Kidney (tissue), 14 donors: ENCODE data around the gene NEURL1. TPM values are rescaled to one million over a fixed set of nuclear protein-coding genes. Genes with fewer than 3 reads are reported as not detected.

Experiments used
- DNase-seq, 5 donors: peaks; one replicate each; pipeline ENCODE4 v3.0.0-alpha.2; 2013 to 2020
- FAIRE-seq: peaks from 2 replicates; lab custom pipeline; 2012; peaks lifted over from hg19 to GRCh38; lab: Jason Lieb, UNC
- H3K27ac ChIP-seq, 2 donors: one replicate each; pipeline ENCODE4 v1.7.0; 2013; ENCODE audit warnings: low read depth in 2 of 2, low read length in 2 of 2, inconsistent platforms in 1 of 2
- H3K27me3 ChIP-seq: one replicate; pipeline ENCODE4 v1.7.1; 2013; ENCODE audit warnings: low read length, inconsistent platforms; ENCODE audit not compliant: control insufficient read depth, insufficient read depth
- H3K36me3 ChIP-seq, 3 donors: one replicate each; pipeline versions ENCODE4 v1.7.0 to v1.7.1; 2013; ENCODE audit warnings: low read length in 3 of 3, control low read depth in 1 of 3, inconsistent platforms in 1 of 3; ENCODE audit not compliant: insufficient read depth in 3 of 3, control insufficient read depth in 2 of 3
- H3K4me1 ChIP-seq, 3 donors: one replicate each; pipeline versions ENCODE4 v1.7.0 to v1.7.1; 2013; ENCODE audit warnings: low read length in 3 of 3, inconsistent platforms in 1 of 3, low read depth in 1 of 3; ENCODE audit not compliant: control insufficient read depth in 2 of 3, insufficient read depth in 2 of 3
- H3K4me3 ChIP-seq, 3 donors: one replicate each; pipeline versions ENCODE4 v1.7.0 to v1.8.1; 2013; ENCODE audit warnings: low read length in 3 of 3, control low read depth in 1 of 3, inconsistent platforms in 1 of 3
- H3K9ac ChIP-seq, 3 donors: one replicate each; pipeline versions ENCODE4 v1.7.0 to v1.7.1; 2013; ENCODE audit warnings: low read length in 3 of 3, control low read depth in 1 of 3, inconsistent platforms in 1 of 3
- H3K9me3 ChIP-seq, 3 donors: one replicate each; pipeline versions ENCODE4 v1.7.0 to v1.7.1; 2013; ENCODE audit warnings: low read length in 3 of 3, control low read depth in 1 of 3, inconsistent platforms in 1 of 3; ENCODE audit not compliant: control insufficient read depth in 2 of 3, insufficient read depth in 1 of 3
- intact Hi-C: fragments of 100-400 bp; cut with DNase I; formaldehyde crosslinking; loops from one replicate; pipeline ENCODE4 v1.11.1; 2022
- polyA plus RNA-seq: library from polyadenylated mRNA; stranded (reverse); fragments of 350-450 nt; fragmentation: Illumina TruSeq; extraction: RNeasy Lipid Tissue Mini Kit (QIAGEN cat#74804); gene quantifications from one replicate; pipeline ENCODE4 v1.2.3, GENCODE V29; 2014; ENCODE audit warnings: low read depth, low replicate concordance; ENCODE audit not compliant: insufficient read depth
- total RNA-seq: library from RNA; stranded (reverse); fragmentation: NEBNext Ultra II Directional; extraction: Animal tissue kit (Norgen Biotek cat#: 25700); gene quantifications from one replicate; pipeline ENCODE4 v1.2.1, GENCODE V29; 2021
- TF ChIP-seq, protein P1 (sequence below): IDR thresholded peaks from 3 replicates; pipeline ENCODE4 v1.5.1; 2012; ENCODE audit warnings: mild to moderate bottlenecking, moderate library complexity, borderline replicate concordance; ENCODE audit not compliant: insufficient read depth; ENCODE audit errors: extremely low read depth
- donor health status: control.
- donor health status: control.
- donor health status: control.
- donor health status: control.
- donor health status: control.
- donor health status: DM: yes; HTN: yes; CAD: no.
- donor health status: Normal renal cell carcinoma (clear cell type).

The NEURL1 gene
- total and polyA plus RNA-seq, 2 donors from 2014 or later, result 1.2 TPM

DNA sequence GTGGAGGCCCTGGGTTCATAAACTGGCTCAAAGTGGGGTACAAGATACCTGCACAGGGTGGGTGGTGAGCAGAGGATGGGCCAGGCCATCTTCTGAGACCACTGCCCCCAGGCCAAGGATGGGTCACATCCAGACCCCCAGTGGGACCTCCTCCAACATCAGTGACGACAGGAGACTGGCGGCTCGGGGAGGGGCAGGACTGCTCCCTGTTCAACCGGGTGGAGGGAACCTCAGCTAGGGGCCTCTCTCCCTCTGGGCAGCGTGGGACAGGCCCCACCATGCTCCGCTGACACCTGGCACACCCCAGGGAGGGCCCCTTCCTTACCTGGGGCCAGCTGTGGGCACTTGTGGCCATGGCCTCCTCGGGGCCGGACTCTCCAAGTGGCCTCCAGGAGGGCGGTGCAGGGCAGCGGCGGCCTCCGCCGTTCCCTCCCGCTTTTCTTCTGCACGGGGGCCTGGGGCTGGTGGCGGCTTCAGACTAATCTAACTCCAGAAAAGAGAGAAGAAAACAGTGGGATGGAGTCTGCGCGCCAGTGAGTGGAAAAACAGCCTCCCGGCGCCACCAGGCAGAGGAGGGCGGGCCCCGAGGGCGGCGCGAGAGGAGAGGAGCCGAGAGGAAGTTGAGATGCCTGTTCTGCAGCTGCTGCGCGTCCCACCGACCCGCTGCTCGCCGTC lies 41.5 kb upstream of the NEURL1 start, which contains the start of gene CALHM2:
Gene CALHM2 (minus strand): TSS at position 540 of the 675 bp plus-strand sequence. CDS start 2,429 bp downstream, outside the sequence.
- no peak for FAIRE-seq
- H3K9ac ChIP-seq, result peak within 1 kb of the TSS; percentile 16 to 58 (median 17)

DNA sequence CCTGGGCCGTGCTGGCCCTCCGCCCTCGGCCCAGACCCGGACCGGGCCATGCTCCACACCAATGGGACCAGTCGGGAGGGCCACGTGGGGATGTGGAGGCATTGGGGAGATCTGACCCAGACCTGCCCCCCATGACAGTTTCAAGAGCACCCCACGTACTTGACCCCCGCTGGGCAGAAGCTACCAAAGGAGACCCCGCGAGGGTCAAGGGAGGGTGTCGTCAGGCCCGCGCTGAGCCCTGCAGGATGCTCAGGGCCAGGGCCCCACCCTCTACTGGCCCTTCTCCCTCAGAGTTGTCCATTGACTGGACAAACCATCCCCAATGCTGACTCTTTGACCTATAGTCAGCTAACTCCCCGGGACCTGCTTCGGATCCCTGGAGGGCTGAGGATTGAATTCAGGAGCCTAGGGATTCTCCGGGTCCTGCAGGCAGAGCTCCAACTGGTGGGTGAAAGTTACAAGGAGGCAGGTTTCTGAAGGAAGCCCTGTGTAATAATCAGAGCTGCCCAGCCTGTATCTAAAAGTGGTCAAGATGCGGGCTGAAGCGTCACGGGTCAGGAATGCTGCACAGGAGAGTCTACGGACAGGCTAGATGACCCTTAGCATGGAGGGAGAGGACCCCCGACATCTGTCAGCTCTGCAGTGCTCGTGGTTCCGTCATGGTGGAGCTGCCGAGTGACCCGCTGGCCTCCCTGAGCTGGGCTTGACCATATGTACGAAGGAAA lies 40.8 kb upstream of the NEURL1 start:
- Histone ChIP-seq H3K9ac (peak overlapping the region in 2 of 3 donors; percentile 17 to 46), H3K4me1 (peaks cover 0 to 22% (median 0%) of the 10 kb centered on the region in 3 donors), H3K9me3 (no peaks in the 10 kb centered on the region), H3K27me3 (no peaks in the 10 kb centered on the region), H3K4me3 (peak overlapping the region; percentile 19 to 71 (median 33)), H3K27ac (peak overlapping the region in 1 of 2 donors; percentile 57), H3K36me3 (peaks cover 0 to under 1% (median 0%) of the 10 kb centered on the region in 3 donors)
- intact Hi-C loops, result no loop called here
- peak in 3 of 5 donors; percentile 3 to 80 (median 10) for DNase-seq
- FAIRE-seq, result no peak
- TF ChIP-seq, protein P1, sequence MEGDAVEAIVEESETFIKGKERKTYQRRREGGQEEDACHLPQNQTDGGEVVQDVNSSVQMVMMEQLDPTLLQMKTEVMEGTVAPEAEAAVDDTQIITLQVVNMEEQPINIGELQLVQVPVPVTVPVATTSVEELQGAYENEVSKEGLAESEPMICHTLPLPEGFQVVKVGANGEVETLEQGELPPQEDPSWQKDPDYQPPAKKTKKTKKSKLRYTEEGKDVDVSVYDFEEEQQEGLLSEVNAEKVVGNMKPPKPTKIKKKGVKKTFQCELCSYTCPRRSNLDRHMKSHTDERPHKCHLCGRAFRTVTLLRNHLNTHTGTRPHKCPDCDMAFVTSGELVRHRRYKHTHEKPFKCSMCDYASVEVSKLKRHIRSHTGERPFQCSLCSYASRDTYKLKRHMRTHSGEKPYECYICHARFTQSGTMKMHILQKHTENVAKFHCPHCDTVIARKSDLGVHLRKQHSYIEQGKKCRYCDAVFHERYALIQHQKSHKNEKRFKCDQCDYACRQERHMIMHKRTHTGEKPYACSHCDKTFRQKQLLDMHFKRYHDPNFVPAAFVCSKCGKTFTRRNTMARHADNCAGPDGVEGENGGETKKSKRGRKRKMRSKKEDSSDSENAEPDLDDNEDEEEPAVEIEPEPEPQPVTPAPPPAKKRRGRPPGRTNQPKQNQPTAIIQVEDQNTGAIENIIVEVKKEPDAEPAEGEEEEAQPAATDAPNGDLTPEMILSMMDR, result no peak

More for the DNA sequence above, 41.5 kb upstream of the NEURL1 start, which contains the start of gene CALHM2:
- Histone ChIP-seq H3K9me3 (no peaks in the 10 kb centered on the region), H3K27me3 (no peaks in the 10 kb centered on the region), H3K4me3 (peak within 1 kb of the TSS; percentile 37 to 71 (median 59)), H3K27ac (peak within 1 kb of the TSS; percentile 57 to 62), H3K36me3 (peaks cover 0 to 4% (median 0%) of the 10 kb centered on the region in 3 donors), H3K4me1 (peaks cover 0 to 22% (median 0%) of the 10 kb centered on the region in 3 donors)
- DNase-seq, result peak in 4 of 5 donors; percentile 76 to 92 (median 88)
- TF ChIP-seq, protein P1, result no peak
- intact Hi-C loops, result no loop called here

DNA sequence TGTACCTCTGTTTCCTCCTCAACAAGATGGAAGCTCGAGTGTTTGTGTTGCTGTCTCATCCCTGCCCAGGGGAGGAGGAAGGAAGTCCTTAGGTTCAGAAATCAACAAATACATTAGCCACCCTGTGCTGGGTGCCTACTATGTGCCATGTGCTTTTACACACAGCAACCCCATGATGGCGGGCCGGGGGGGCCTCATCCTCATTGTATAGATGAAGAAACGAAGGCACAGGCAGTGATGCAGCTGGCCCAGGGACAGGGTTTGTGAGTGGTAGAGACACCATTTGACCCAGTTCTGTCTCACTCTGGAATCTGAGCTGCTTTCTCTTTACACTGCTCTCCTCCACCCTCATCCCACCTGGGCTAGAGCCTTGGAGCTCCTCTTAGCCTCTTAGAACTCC lies 39.5 kb upstream of the NEURL1 start:
- FAIRE-seq (no peak), DNase-seq (no peak)
- no peaks in the 10 kb centered on the region for H3K9me3 ChIP-seq
- H3K9ac ChIP-seq, result no peak overlapping the region
- TF ChIP-seq, protein P1, result no peak
- intact Hi-C loops, result no loop called here
- H3K27ac ChIP-seq, result no peak overlapping the region
- H3K27me3 ChIP-seq, result no peaks in the 10 kb centered on the region
- no peak overlapping the region for H3K4me3 ChIP-seq
- peaks cover 0 to 19% (median 0%) of the 10 kb centered on the region in 3 donors for H3K4me1 ChIP-seq
- H3K36me3 ChIP-seq, result no peaks in the 10 kb centered on the region
